Uterus (tissue), 2 donors: ENCODE measurements around the gene CBX6.

Experiments used
- POLR2A ChIP-seq, 2 donors: fragments of 450-650 bp; IDR thresholded peaks; one replicate each; pipeline ENCODE4 v1.6.1; 2016; ENCODE audit warnings: antibody characterized with exemption in 2 of 2, mild to moderate bottlenecking in 1 of 2, moderate library complexity in 1 of 2
- TF ChIP-seq, protein P1 (sequence below), 4 experiments: fragments of 200-600 bp in 2 of 4; fragments of 450-650 bp in 2 of 4; sonication (generic) in 2 of 4; IDR thresholded peaks; one replicate each; pipeline ENCODE4 v1.5.1; 2016 to 2019; ENCODE audit warnings: antibody characterized with exemption in 4 of 4, mild to moderate bottlenecking in 2 of 4, moderate library complexity in 1 of 4

DNA sequence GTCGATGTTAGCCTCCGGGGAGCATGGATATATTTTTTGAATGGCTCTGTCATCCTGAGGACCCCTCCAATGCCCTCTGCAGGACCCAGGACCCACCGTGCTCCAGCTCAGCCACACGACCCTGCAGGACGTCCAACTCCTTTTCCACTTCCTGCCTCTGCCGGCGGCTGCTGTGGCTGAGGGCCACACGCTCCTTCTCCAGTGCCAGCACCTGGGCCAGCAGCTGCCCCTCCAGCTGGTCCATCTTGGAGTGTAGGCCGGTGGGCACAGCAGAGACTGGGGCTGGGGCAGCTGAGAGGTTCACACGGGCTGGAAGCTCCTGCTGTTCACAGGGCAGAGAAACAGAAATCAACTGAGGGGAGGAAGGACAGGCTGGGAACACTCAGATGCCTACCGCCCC is 43.8 kb downstream of the CBX6 start:
- TF ChIP-seq, protein P1, sequence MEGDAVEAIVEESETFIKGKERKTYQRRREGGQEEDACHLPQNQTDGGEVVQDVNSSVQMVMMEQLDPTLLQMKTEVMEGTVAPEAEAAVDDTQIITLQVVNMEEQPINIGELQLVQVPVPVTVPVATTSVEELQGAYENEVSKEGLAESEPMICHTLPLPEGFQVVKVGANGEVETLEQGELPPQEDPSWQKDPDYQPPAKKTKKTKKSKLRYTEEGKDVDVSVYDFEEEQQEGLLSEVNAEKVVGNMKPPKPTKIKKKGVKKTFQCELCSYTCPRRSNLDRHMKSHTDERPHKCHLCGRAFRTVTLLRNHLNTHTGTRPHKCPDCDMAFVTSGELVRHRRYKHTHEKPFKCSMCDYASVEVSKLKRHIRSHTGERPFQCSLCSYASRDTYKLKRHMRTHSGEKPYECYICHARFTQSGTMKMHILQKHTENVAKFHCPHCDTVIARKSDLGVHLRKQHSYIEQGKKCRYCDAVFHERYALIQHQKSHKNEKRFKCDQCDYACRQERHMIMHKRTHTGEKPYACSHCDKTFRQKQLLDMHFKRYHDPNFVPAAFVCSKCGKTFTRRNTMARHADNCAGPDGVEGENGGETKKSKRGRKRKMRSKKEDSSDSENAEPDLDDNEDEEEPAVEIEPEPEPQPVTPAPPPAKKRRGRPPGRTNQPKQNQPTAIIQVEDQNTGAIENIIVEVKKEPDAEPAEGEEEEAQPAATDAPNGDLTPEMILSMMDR (IDR thresholded peaks at IDR 0.05): no peak
- TF ChIP-seq POLR2A (IDR thresholded peaks at IDR 0.05): no peak
